Activated naive CD8-positive, alpha-beta T cell treated with anti-CD3 and anti-CD28 coated beads for 36 hours (primary cell): Measurements from ENCODE around the gene KCNE2. TPM values are rescaled to one million over a fixed set of nuclear protein-coding genes. Genes with fewer than 3 reads are reported as not detected.

Experiments used
- DNase-seq: peaks from one replicate; pipeline ENCODE4 v3.0.0; 2021
- H3K27ac Mint-ChIP-seq: one replicate; pipeline ENCODE4 v1.8.0; 2022; ENCODE audit warnings: mild to moderate bottlenecking, moderate library complexity, mixed read lengths
- H3K27me3 Mint-ChIP-seq: one replicate; pipeline ENCODE4 v1.8.0; 2022; ENCODE audit warnings: mild to moderate bottlenecking, mixed read lengths
- H3K36me3 Mint-ChIP-seq: one replicate; pipeline ENCODE4 v1.8.0; 2021; ENCODE audit warnings: mild to moderate bottlenecking, mixed read lengths
- H3K4me1 Mint-ChIP-seq: one replicate; pipeline ENCODE4 v1.8.0; 2021; ENCODE audit warnings: mixed read lengths
- H3K4me3 Mint-ChIP-seq: one replicate; pipeline ENCODE4 v1.8.0; 2022; ENCODE audit warnings: mild to moderate bottlenecking, moderate library complexity, mixed read lengths
- H3K9me3 Mint-ChIP-seq: one replicate; pipeline ENCODE4 v1.8.0; 2022; ENCODE audit warnings: mixed read lengths
- total RNA-seq, 2 experiments: library from RNA; stranded (reverse); gene quantifications; one replicate each; pipeline ENCODE4 v1.2.3, GENCODE V29; 2021

Gene KCNE2
- total RNA-seq = not detected

- Mint-ChIP-seq H3K27ac (no peak within 1 kb of the TSS), H3K36me3 (no peaks in the 10 kb centered on the region), H3K4me1 (peaks cover 6% of the 10 kb centered on the region), H3K4me3 (no peak within 1 kb of the TSS), H3K9me3 (peaks cover 2% of the 10 kb centered on the region), H3K27me3 (peaks cover 16% of the 10 kb centered on the region)
- DNase-seq = no peak
These were observed at the start of gene KCNE2 for GRCh38 chr21:34363733-34364132. Gene KCNE2 (plus strand): TSS chr21:34364006. CDS start chr21:34370479, 6,473 bp downstream.

GRCh38 chr21:34319585-34319984 lies 44.2 kb upstream of the KCNE2 start:
- Mint-ChIP-seq H3K27me3 (peaks cover 1% of the 10 kb centered on the region), H3K36me3 (no peaks in the 10 kb centered on the region), H3K9me3 (no peaks in the 10 kb centered on the region), H3K4me1 (no peaks in the 10 kb centered on the region), H3K4me3 (no peak overlapping the region), H3K27ac (no peak overlapping the region)
- no peak for DNase-seq

GRCh38 chr21:34320011-34320410 lies 43.8 kb upstream of the KCNE2 start:
- Mint-ChIP-seq H3K36me3 (no peaks in the 10 kb centered on the region), H3K27me3 (no peaks in the 10 kb centered on the region), H3K4me1 (no peaks in the 10 kb centered on the region), H3K9me3 (no peaks in the 10 kb centered on the region), H3K4me3 (no peak overlapping the region), H3K27ac (no peak overlapping the region)
- no peak for DNase-seq

GRCh38 chr21:34330055-34330454 lies 33.8 kb upstream of the KCNE2 start:
- Mint-ChIP-seq H3K4me3 (no peak overlapping the region), H3K4me1 (no peaks in the 10 kb centered on the region), H3K27me3 (no peaks in the 10 kb centered on the region), H3K27ac (no peak overlapping the region), H3K9me3 (no peaks in the 10 kb centered on the region), H3K36me3 (no peaks in the 10 kb centered on the region)
- DNase-seq = no peak

GRCh38 chr21:34331726-34332125 lies 32.1 kb upstream of the KCNE2 start:
- H3K27me3 Mint-ChIP-seq = no peaks in the 10 kb centered on the region
- DNase-seq = no peak
- no peaks in the 10 kb centered on the region for H3K9me3 Mint-ChIP-seq
- H3K4me1 Mint-ChIP-seq = no peaks in the 10 kb centered on the region
- no peak overlapping the region for H3K27ac Mint-ChIP-seq
- H3K36me3 Mint-ChIP-seq = no peaks in the 10 kb centered on the region
- no peak overlapping the region for H3K4me3 Mint-ChIP-seq

GRCh38 chr21:34332347-34332746 lies 31.5 kb upstream of the KCNE2 start:
- no peaks in the 10 kb centered on the region for H3K4me1 Mint-ChIP-seq
- no peak overlapping the region for H3K4me3 Mint-ChIP-seq
- no peak for DNase-seq
- no peak overlapping the region for H3K27ac Mint-ChIP-seq
- no peaks in the 10 kb centered on the region for H3K36me3 Mint-ChIP-seq
- H3K27me3 Mint-ChIP-seq = no peaks in the 10 kb centered on the region
- no peaks in the 10 kb centered on the region for H3K9me3 Mint-ChIP-seq

- no peaks in the 10 kb centered on the region for H3K9me3 Mint-ChIP-seq
- no peaks in the 10 kb centered on the region for H3K27me3 Mint-ChIP-seq
- H3K4me1 Mint-ChIP-seq = peaks cover 2% of the 10 kb centered on the region
- H3K4me3 Mint-ChIP-seq = no peak overlapping the region
- no peak for DNase-seq
- no peaks in the 10 kb centered on the region for H3K36me3 Mint-ChIP-seq
- H3K27ac Mint-ChIP-seq = no peak overlapping the region
These were observed 30.6 kb upstream of the KCNE2 start for GRCh38 chr21:34333121-34333739.

- Mint-ChIP-seq H3K4me1 (peaks cover 2% of the 10 kb centered on the region), H3K9me3 (no peaks in the 10 kb centered on the region), H3K27me3 (no peaks in the 10 kb centered on the region), H3K27ac (no peak overlapping the region), H3K4me3 (no peak overlapping the region), H3K36me3 (no peaks in the 10 kb centered on the region)
- DNase-seq = no peak
These were observed 28.5 kb upstream of the KCNE2 start for GRCh38 chr21:34335316-34335715.

GRCh38 chr21:34336245-34336644 lies 27.6 kb upstream of the KCNE2 start:
- Mint-ChIP-seq H3K27me3 (no peaks in the 10 kb centered on the region), H3K9me3 (no peaks in the 10 kb centered on the region), H3K4me3 (no peak overlapping the region), H3K27ac (no peak overlapping the region), H3K4me1 (peaks cover 4% of the 10 kb centered on the region), H3K36me3 (no peaks in the 10 kb centered on the region)
- no peak for DNase-seq

GRCh38 chr21:34336756-34337391 lies 26.9 kb upstream of the KCNE2 start:
- H3K9me3 Mint-ChIP-seq = no peaks in the 10 kb centered on the region
- no peak overlapping the region for H3K4me3 Mint-ChIP-seq
- no peaks in the 10 kb centered on the region for H3K36me3 Mint-ChIP-seq
- H3K27ac Mint-ChIP-seq = no peak overlapping the region
- peaks cover 4% of the 10 kb centered on the region for H3K4me1 Mint-ChIP-seq
- H3K27me3 Mint-ChIP-seq = no peaks in the 10 kb centered on the region
- DNase-seq = no peak

- H3K4me3 Mint-ChIP-seq = no peak overlapping the region
- H3K4me1 Mint-ChIP-seq = peaks cover 4% of the 10 kb centered on the region
- no peaks in the 10 kb centered on the region for H3K27me3 Mint-ChIP-seq
- DNase-seq = no peak
- no peak overlapping the region for H3K27ac Mint-ChIP-seq
- H3K36me3 Mint-ChIP-seq = no peaks in the 10 kb centered on the region
- no peaks in the 10 kb centered on the region for H3K9me3 Mint-ChIP-seq
These were observed 26.1 kb upstream of the KCNE2 start for GRCh38 chr21:34337741-34338140.

GRCh38 chr21:34338226-34338625 lies 25.6 kb upstream of the KCNE2 start:
- H3K4me3 Mint-ChIP-seq = no peak overlapping the region
- peaks cover 4% of the 10 kb centered on the region for H3K4me1 Mint-ChIP-seq
- H3K36me3 Mint-ChIP-seq = no peaks in the 10 kb centered on the region
- no peaks in the 10 kb centered on the region for H3K27me3 Mint-ChIP-seq
- DNase-seq = no peak
- H3K27ac Mint-ChIP-seq = no peak overlapping the region
- no peaks in the 10 kb centered on the region for H3K9me3 Mint-ChIP-seq

GRCh38 chr21:34340061-34340460 lies 23.7 kb upstream of the KCNE2 start:
- DNase-seq = no peak
- Mint-ChIP-seq H3K27me3 (no peaks in the 10 kb centered on the region), H3K36me3 (no peaks in the 10 kb centered on the region), H3K4me1 (peaks cover 4% of the 10 kb centered on the region), H3K27ac (no peak overlapping the region), H3K9me3 (no peaks in the 10 kb centered on the region), H3K4me3 (no peak overlapping the region)

GRCh38 chr21:34342476-34342875 lies 21.3 kb upstream of the KCNE2 start:
- H3K4me3 Mint-ChIP-seq = no peak overlapping the region
- no peak overlapping the region for H3K27ac Mint-ChIP-seq
- DNase-seq = no peak
- no peaks in the 10 kb centered on the region for H3K27me3 Mint-ChIP-seq
- peaks cover 4% of the 10 kb centered on the region for H3K4me1 Mint-ChIP-seq
- H3K9me3 Mint-ChIP-seq = no peaks in the 10 kb centered on the region
- no peaks in the 10 kb centered on the region for H3K36me3 Mint-ChIP-seq

GRCh38 chr21:34343347-34343746 lies 20.5 kb upstream of the KCNE2 start:
- Mint-ChIP-seq H3K4me1 (peaks cover 6% of the 10 kb centered on the region), H3K27ac (no peak overlapping the region), H3K9me3 (no peaks in the 10 kb centered on the region), H3K4me3 (no peak overlapping the region), H3K27me3 (no peaks in the 10 kb centered on the region), H3K36me3 (no peaks in the 10 kb centered on the region)
- no peak for DNase-seq

GRCh38 chr21:34343838-34344381 lies 19.9 kb upstream of the KCNE2 start:
- no peak for DNase-seq
- Mint-ChIP-seq H3K27ac (no peak overlapping the region), H3K9me3 (no peaks in the 10 kb centered on the region), H3K4me3 (no peak overlapping the region), H3K36me3 (no peaks in the 10 kb centered on the region), H3K4me1 (peaks cover 6% of the 10 kb centered on the region), H3K27me3 (no peaks in the 10 kb centered on the region)
